HG03354 (cell line): ENCODE data around the gene RDM1.

Experiments used
- ATAC-seq: cut with Tn5 transposase; IDR thresholded peaks from one replicate; pipeline ENCODE4 v1.9.1; 2021; ENCODE audit warnings: mild to moderate bottlenecking; ENCODE audit not compliant: unreplicated experiment, poor library complexity, severe bottlenecking

RDM1 gene

DNA sequence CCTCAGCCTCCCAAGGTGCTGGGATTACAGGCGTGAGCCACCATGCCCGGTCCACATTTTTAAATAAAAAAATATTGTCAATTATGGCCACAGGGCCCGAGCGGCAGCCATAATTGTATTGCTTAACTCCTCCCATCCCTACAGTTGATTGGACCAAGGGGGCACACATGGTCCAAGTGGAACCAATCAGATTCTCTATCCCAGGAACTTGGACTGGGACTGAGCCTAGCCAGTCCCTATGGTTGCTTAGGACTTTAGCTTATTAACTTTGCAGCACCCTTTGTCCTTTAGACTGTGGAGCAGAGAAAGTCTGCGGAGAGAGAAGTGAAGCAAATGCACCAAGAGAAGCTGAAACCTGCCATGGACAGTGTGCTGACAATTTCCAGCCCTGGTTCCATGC is 5.5 kb upstream of the RDM1 start:
- no peak for ATAC-seq

DNA sequence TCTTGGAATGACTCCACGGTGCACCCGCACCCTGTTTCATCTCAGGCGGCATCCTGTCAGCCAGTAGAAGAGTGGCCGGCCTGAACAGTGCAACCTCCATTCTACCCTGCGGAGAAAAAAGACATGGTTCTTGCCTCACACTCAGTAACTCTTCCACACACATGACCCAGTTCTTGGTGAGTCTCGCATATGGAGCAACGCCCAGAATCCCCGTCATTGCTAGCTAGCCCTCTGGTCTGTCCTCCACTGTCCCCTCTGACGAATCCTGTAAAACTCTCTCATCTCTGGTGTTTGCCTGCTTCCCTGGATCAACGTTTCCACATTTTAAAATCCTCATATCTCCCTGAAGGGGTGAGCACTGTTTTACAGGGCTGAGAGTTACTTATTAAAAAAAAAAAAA is 4.2 kb upstream of the RDM1 start:
- ATAC-seq = no peak

DNA sequence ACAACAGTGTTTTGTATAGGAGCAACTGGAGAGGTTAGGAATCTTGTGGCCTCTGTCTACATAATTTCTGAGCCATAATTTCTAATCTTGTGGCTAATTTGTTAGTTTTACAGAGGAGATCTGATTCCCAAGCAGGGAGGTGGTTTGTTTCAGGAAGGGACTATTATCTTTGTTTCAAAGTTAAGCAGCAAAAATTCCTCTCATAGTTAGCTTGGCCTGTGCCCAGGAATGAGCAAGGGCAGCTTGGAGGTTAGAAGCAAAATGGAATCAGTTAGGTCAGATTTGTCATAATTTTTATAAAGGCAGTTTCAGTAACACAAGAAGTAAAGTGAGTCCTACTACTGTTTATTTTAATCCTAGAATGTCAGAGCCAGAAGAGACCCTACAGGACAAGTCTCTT is 2.0 kb upstream of the RDM1 start:
- no peak for ATAC-seq

DNA sequence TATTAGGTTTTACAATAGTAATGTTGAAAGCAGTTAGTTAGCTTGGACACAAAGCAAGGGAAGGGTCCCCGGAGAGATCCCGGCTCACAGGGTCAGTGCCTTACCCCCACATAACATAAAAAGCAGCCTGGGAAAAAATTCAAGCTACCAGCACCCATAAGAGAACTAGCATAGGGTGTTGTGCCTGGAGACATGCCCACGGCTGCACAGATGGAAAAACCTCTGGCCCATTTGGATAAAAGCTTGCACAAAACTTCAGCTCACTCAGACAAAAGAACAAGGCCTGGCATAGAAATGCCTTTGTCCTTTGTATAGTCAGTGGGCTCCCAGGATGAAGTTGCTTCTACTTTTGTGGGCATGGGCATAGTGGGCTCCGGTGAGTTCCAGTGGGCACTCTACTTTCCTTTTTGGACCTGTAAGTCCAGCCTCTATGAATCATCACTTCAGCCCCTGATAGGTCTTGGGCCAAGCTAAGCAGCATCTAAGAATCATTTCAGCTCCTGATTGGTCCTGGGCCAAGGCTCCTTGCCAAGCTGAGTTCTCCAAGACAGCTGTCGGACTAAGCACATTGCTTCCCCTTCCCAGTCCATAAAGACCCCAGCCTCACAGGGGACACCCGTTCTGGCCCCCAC is 1.3 kb upstream of the RDM1 start:
- no peak for ATAC-seq

DNA sequence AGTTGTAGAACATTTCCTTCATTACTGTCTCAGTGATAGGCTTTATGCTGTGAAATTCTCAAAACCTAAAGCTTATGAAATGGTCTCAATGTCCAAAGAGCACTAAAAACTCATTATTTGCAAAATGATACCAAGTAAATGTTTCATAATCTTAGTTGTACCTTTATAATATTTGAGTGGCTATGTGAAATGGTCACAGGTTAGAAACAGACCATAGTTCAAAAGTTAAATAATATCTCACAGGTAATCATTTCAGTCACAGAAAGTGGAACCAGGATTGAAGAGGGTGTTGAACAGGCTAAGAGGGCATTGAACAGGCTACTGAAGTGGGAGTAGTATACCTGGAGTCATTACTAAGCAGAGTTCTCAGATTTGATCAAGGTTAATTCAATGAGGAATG is 2.9 kb downstream of the RDM1 start:
- ATAC-seq = no peak

DNA sequence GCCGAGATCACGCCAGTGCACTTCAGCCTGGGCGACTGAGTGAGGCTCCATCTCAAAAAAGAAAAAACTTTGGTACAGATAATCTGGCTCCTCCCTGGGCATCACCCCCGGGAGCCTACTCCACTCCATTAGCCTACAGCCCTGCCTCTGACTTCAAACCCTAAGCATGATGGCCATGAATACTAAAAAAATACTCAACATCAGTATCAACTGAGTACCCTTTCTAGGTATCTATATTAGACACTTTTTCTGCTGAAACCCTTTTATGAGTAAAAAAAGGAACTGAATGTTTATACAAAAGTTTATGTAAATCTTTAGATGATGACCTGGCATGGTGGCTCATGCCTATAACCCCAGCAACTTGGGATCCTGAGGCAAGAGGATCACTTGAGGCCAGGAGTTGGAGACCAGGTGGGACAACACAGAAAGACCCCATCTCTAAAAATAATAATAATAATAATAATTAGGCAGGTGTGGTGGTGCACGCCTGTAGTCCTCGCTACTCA is 6.9 kb downstream of the RDM1 start:
- ATAC-seq = no peak

DNA sequence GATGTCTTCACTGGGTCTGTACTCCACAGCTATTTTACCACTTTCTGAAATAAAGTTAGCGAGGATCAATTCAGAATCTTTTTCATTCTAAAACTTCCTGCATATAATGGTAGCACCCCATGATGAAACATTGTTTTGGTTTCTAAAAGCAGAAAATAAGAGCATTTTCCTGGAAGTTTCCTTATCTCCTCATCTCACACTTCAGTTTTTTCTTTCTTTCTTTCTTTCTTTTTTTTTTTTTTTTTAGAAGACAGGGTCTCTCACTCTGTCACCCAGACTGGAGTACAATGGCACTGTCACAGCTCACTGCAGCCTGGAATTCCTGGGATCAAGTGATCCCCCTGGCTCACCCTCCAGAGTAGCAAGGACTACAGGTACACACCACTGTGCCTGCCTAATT is 10.3 kb downstream of the RDM1 start:
- ATAC-seq = no peak

DNA sequence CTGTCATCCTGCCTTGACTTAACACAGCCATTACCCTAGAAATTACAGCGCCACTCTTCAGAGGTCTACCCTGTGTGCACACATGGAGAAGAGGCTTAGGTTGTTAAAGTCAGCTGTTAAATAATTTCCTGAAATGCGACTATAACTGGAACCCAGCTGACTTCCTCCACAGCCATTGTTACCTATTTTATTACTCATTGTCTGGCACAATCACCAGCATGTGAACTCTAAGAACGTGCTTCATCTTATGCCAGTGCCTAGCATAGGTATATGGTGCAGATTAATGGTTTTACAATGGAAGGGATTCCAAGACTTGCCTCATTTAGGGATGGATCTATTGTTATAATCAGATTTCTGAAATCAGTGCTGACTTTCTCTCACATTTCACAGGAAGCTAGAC is 11.9 kb downstream of the RDM1 start:
- no peak for ATAC-seq

DNA sequence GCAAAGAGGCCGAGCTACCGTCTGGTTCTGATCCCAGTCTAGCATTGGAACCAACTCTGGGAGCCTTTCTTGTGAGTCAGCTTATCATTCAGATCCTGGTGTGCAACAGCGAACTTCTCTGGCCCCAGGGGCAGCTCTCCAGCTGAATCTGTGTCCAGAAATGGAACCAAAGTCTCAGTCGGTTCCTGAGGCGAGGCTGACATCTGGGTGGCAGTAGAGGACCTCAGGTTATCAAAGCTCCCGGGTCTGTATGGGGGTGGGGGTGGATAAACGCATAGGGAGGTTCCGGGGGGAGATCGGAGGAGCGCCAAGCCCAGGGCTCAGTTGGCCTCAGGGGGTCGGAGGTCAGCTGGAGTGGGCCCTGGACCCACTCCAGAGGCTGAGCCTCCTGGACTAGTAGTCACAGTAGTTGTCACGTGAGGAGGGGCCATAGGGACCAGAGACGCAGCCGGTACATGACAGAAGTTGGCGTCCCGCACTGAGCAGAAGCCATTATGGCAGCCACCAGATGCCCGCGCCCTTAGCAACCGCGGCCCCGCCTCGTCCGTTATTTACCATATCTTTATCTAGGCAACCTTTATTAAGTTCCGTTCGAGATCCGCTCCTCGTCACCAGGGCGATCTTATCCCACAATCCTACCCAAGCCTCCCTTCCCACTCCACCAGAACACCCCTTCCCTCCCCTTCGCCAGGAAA is 12.9 kb downstream of the RDM1 start:
- ATAC-seq = no peak

DNA sequence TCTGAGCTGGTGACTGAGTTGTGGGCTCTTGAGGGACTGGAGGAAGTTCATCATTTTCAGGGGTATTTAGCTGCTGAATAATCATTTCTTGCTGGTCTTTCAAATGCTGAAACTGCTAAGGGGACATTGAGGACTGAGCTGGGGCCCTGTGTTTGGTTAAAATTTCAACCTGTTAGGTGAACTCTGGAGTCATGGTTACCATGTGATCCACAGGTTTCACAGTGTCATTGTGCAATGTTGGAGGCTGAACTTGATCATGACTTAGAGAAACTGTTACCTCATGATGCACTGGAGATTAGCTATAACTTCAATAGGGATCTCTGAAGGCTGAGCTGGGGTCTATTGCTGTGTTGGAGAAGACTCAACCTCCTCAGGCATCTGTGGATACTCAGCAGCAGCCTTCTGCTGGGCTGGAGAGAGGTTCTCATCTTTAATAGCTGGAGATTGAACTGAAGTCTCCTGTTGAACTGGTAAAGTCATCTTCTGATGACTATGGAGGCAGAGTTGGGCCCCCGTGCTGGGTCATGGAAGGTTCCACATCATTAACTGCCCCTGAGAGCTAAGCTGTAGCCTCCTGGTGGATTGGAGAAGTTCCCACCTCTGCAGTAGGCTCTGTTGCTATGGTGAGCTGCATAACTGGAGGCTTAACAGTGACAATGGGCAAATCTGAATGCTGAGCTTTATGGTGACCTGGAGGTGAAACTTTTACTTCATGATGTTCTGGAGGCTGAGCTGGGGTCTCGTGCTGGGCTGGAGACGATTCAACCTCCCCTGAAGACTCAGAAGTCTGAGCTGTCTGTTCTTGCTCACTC is 15.2 kb downstream of the RDM1 start:
- ATAC-seq = no peak

DNA sequence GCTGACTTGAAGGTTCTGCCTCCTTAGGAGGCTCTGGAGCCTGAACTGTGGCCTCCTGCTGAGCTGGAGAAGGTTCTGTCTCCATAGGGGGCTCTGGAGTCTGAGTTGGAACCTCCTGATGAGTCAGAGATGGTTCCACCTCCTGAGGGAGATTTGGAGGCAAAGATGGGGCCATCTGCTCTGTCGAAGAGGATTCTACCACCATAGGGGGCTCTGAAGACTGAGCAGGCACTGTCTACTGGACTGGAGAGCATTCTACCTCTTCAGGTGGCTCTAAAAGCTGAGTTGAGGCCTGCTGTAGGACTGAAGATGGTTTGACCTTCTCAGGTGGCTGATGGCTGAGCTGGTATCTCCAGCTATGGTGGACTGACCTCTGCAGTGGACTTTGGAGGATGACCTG is 16.2 kb downstream of the RDM1 start:
- ATAC-seq = no peak

DNA sequence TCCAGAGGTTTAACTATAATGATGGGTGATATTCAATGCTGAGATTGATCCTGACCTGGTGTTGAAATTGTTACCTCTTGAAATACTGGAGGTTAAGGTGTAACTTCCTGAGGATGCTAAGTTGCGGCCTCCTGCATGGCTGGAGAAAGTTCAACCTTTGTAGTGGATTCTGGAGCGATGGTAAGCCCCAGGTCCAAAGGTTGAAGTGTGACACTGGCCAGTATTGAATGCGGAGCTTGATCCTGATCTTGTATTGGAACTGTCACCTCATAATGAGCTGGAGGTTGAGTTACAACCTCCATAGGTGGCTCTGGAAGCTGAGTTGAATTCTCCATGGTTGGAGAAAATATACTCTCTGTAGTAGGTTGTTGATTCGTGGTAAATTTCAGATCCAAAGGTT is 17.0 kb downstream of the RDM1 start:
- ATAC-seq = no peak

DNA sequence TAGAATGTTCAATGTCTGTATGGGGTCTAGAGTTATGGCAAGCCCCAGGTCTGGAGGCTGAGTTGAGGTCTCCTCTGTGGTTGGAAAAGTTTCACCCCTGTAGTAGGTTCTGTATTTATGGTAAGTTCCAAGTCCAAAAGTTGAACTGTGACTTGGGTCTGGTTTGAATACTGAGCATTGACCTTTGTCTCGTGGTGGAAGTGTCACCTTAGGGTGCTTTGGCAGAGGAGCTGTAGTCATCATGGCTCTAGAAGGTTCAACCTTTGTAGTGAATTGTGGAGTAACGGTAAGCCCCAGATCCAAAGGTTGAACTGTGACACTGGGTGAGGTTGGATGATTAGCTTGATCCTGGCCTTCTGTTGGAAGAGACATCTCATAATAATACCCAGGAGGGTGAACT is 17.6 kb downstream of the RDM1 start:
- no peak for ATAC-seq

DNA sequence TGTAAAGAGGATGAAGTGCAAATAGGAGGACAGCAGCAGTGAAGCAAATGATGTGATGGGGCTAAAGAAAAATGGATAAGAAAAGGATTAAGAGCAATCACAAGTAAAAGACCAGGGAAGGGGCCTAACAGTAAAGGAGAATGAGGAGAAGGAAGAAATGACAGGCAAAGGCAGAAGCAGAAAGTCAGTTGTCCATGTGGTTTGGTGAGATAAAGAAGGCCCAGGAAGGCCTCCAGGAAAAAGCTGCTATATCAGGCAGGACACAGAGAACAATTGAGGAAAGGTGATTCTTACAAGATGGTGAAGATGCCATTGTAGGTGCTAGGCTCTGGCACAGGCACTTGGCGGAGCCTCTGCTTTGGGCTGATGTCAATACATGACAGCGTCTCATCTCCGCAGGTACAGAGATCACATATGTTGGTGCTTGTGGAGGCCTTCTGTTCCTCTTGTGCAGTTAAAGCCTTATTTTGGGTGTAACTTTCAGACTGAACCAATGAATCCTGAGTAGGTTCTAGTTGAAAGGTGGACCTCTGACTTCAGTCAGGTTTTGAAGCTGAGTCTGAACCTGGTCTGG is 18.1 kb downstream of the RDM1 start:
- no peak for ATAC-seq

DNA sequence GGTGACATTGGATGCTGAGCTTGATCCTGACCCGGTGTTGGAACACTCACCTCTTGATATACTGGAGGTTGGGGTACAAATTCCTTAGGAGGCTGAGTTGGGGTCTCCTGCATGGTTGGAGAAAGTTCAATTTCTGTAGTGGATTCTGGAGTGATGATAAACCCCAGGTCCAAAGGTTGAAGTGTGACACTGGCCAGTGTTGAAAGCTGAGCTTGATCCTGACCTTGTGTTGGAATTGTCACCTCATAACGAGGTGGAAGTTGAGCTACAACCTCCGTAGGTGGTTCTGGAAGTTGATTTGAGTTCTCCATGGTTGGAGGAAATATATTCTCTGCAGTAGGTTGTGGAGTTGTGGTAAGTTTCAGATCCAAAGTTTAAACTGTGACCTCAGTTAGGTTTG is 21.2 kb downstream of the RDM1 start:
- ATAC-seq = no peak

DNA sequence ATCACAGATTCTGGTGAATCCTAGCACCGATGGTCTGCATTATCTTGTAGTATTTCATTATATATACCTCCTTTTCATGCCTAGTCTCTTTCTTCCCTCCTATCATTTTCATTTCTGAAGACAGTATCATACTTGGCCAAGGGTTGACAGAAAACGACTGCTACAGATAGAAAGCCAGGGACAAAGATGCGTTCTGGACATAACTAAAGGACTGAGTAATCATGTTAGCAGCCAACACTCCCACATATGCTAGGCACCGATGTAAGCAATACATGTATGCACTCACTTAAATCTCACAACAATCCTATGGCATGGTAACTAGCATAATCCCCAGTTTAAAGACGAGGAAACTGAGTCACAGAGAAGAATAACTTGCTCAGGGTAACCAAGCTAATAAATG is 22.9 kb downstream of the RDM1 start:
- ATAC-seq = no peak

DNA sequence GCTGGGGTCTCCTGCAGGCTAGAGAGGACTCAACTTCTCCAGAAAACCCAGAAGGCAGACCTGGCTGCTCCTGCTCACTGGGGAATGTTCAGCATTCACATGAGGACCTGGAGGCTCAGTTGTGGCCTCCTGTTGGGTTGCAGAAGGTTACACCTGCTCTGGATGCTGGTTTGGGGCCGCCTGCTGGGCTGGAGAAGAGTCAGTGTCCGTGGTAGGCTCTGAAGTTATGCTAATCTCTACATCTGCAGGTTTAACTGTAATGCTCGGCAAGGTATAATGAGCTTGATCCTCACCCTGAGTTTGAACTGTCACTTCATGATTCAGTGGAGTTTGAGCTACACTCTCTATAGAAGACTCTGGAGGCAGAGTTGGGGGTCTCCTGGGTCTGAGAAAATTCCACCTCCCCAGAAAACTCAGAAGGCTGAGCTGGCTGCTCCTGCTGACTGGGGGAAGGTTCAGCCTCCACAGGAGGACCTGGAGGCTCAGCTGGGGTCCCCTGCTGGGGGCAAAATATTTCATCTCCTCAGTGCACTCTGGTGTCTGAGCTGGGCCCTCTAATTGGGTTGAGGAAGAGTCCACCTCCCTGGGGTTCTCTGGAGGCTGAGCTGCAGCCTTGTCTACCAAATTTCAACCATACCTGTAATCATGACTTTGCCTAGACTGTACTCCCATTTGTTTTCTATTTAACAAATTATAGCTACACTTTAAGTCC is 23.5 kb downstream of the RDM1 start:
- no peak for ATAC-seq

DNA sequence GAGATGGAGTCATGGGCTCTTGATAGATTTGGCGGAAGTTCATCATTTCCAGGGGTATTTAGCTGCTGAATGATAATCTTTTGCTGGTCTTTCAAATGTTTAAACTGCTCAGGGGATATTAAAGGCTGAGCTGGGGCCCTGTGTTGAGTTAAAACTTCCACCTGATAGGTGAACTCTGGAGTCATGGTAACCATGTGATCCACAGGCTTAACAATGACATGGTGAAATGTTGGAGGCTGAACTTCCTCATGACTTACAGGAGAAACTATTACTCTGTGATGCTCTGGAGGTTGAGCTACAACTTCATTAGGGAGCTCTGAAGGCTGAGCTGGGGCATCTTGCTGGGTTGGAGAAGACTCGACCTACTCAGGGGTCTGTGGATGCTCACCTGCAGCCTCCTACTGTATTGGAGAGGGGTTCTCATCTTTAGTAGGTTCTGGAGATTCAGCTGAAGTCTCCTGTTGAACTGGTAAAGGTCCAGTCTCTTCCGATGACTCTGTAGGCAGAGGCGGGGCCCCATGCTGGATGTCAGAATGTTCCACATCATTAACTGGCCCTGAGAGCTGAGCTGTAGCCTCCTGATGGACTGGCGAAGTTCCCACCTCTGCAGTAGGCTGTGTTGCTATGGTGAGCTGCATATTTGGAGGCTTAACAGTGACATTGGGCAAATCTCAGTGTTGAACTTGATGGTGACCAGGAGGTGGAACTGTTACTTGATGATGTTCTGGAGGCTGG is 24.2 kb downstream of the RDM1 start:
- ATAC-seq = no peak

DNA sequence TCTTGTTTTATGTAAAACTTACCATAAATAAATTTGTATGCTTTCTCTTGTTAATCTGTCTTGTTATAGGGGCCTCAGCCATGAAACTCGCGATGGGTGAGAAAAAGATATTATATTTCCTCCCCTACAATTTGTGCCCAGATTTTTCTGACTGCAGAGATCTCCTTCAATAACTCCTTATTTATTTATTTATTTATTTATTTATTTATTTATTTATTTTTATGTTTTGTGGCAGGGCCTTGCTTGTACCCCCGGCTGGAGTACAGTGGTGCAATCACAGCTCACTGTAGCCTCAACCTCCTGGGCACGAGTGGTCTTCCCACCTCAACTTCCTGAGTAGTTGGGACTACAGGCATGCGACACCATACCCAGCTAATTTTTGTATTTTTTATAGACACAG is 27.1 kb downstream of the RDM1 start:
- no peak for ATAC-seq
